Keratinocyte (primary cell): ENCODE results near the gene ELMO3. TPM values are rescaled to one million over a fixed set of nuclear protein-coding genes. Genes with fewer than 3 reads are reported as not detected.

Source experiments
- DNase-seq: peaks from one replicate; pipeline ENCODE4 v3.0.0-alpha.2; 2011; ENCODE audit warnings: low read depth, missing footprints, low spot score
- FAIRE-seq: peaks from 2 replicates; lab custom pipeline; 2011; peaks lifted over from hg19 to GRCh38; lab: Jason Lieb, UNC
- H2AFZ ChIP-seq: 2 replicates; pipeline ENCODE4 v1.6.0; 2012; ENCODE audit warnings: low read length, control low read depth, inconsistent platforms; ENCODE audit not compliant: control insufficient read depth
- H3K27ac ChIP-seq: 2 replicates; pipeline ENCODE4 v1.5.1; 2011; ENCODE audit warnings: low read length; ENCODE audit not compliant: control insufficient read depth, insufficient read depth
- H3K27me3 ChIP-seq: 3 replicates; pipeline ENCODE4 v1.6.0; 2011; ENCODE audit warnings: low read length; ENCODE audit not compliant: control insufficient read depth, insufficient read depth; ENCODE audit errors: extremely low read depth
- H3K36me3 ChIP-seq, 2 experiments: 2 replicates in 1 of 2; 3 replicates in 1 of 2; pipeline ENCODE4 v1.5.1; 2011; ENCODE audit warnings: low read length in 2 of 2, mild to moderate bottlenecking in 1 of 2; ENCODE audit not compliant: control insufficient read depth in 2 of 2, insufficient read depth in 2 of 2; ENCODE audit errors: extremely low read depth in 1 of 2
- H3K4me1 ChIP-seq: 3 replicates; pipeline ENCODE4 v1.5.1; 2011; ENCODE audit warnings: low read length; ENCODE audit not compliant: control insufficient read depth, insufficient read depth; ENCODE audit errors: extremely low read depth
- H3K4me2 ChIP-seq: 3 replicates; pipeline ENCODE4 v1.6.0; 2011; ENCODE audit warnings: low read depth, low read length; ENCODE audit not compliant: control insufficient read depth, insufficient read depth; ENCODE audit errors: extremely low read depth
- H3K4me3 ChIP-seq, 3 experiments: fragments of 200-600 bp in 1 of 3; sonication (generic) in 1 of 3; 2 replicates in 2 of 3; 3 replicates in 1 of 3; pipeline ENCODE4 v1.5.1; 2011 to 2016; ENCODE audit warnings: low read length in 3 of 3, mild to moderate bottlenecking in 3 of 3, control low read depth in 2 of 3, inconsistent platforms in 1 of 3, low read depth in 1 of 3, mixed read lengths in 1 of 3, mixed run types in 1 of 3, moderate library complexity in 1 of 3; ENCODE audit not compliant: control insufficient read depth in 2 of 3, insufficient read depth in 2 of 3; ENCODE audit errors: extremely low read depth in 1 of 3
- H3K79me2 ChIP-seq: 2 replicates; pipeline ENCODE4 v1.6.0; 2012; ENCODE audit warnings: low read length; ENCODE audit not compliant: control insufficient read depth, insufficient read depth
- H3K9ac ChIP-seq: 3 replicates; pipeline ENCODE4 v1.6.0; 2011; ENCODE audit warnings: low read length; ENCODE audit not compliant: control insufficient read depth, insufficient read depth; ENCODE audit errors: extremely low read depth
- H3K9me1 ChIP-seq: 3 replicates; pipeline ENCODE4 v1.6.0; 2011; ENCODE audit warnings: low read length; ENCODE audit not compliant: control insufficient read depth, insufficient read depth; ENCODE audit errors: extremely low read depth
- H3K9me3 ChIP-seq: 2 replicates; pipeline ENCODE4 v1.5.1; 2012; ENCODE audit warnings: low read depth, low read length; ENCODE audit not compliant: control insufficient read depth
- H4K20me1 ChIP-seq: 3 replicates; pipeline ENCODE4 v1.6.0; 2011; ENCODE audit warnings: low read length; ENCODE audit not compliant: control insufficient read depth, insufficient read depth; ENCODE audit errors: extremely low read depth
- CTCF ChIP-seq, 3 experiments: IDR thresholded peaks in 1 of 3; conservative IDR thresholded peaks in 1 of 3; optimal IDR thresholded peaks in 1 of 3; 2 replicates in 2 of 3; 3 replicates in 1 of 3; pipeline versions ENCODE3 to v1.5.1; 2011; ENCODE audit warnings: low read length in 3 of 3, mild to moderate bottlenecking in 3 of 3, moderate library complexity in 2 of 3, control low read depth in 1 of 3, inconsistent platforms in 1 of 3; ENCODE audit not compliant: insufficient read depth in 2 of 3; ENCODE audit errors: extremely low read depth in 1 of 3
- EZH2 ChIP-seq: IDR thresholded peaks from one replicate; pipeline ENCODE4 v1.6.1; 2012; ENCODE audit warnings: inconsistent platforms, mild to moderate bottlenecking, low read length, moderate library complexity
- dilution Hi-C: fragments of 300-500 bp; cut with MboI; formaldehyde crosslinking; loops from one replicate; pipeline ENCODE4 v1.7.0; 2020; ENCODE audit warnings: low sequenced_read_pairs; ENCODE audit not compliant: extremely low pct_ligation_motif_present
- polyA plus RNA-seq, 5 experiments: library from polyadenylated mRNA; depleted of rRNA in 3 of 5; stranded (reverse) in 3 of 5; stranded (forward) in 1 of 5; unstranded in 1 of 5; fragments of >200 nt; gene quantifications; 1 replicate in 1 of 5; 2 replicates in 3 of 5; 3 replicates in 1 of 5; pipeline versions ENCODE4 v1.2.1 to v1.2.3, GENCODE V29; 2011 to 2012; ENCODE audit warnings: missing spikeins in 2 of 5, low read depth in 1 of 5, low replicate concordance in 1 of 5

ELMO3 gene
- polyA plus RNA-seq, 1 donor (not counting 4 experiments of a cell fraction or from before 2014, with no cell fraction given), result 21.0 TPM

- peaks cover 31% of the 10 kb centered on the region for H3K4me1 ChIP-seq
- H2AFZ ChIP-seq, result no peak overlapping the region
- no peaks in the 10 kb centered on the region for H4K20me1 ChIP-seq
- H3K4me3 ChIP-seq, result no peak overlapping the region
- no peak for FAIRE-seq
- H3K4me2 ChIP-seq, result no peak overlapping the region
- TF ChIP-seq CTCF (optimal IDR thresholded peaks at IDR 0.05 in 1 of 3, IDR thresholded peaks at IDR 0.05 in 1 of 3, conservative IDR thresholded peaks at IDR 0.05 in 1 of 3; ENCODE audit: extremely low read depth in 1 of 3, insufficient read depth in 2 of 3, low read length in 3 of 3), result no peak
- TF ChIP-seq EZH2, result no peak
- peaks cover 7% of the 10 kb centered on the region for H3K27me3 ChIP-seq
- no peaks in the 10 kb centered on the region for H3K9me1 ChIP-seq
- H3K9ac ChIP-seq, result no peak overlapping the region
- no peaks in the 10 kb centered on the region for H3K9me3 ChIP-seq
- no peaks in the 10 kb centered on the region for H3K79me2 ChIP-seq
- H3K36me3 ChIP-seq, result no peaks in the 10 kb centered on the region
- dilution Hi-C loops, result no loop called here
- no peak for DNase-seq
- H3K27ac ChIP-seq, result no peak overlapping the region
These were observed 33.5 kb upstream of the ELMO3 start for GRCh38 chr16:67165121-67166078.

DNA sequence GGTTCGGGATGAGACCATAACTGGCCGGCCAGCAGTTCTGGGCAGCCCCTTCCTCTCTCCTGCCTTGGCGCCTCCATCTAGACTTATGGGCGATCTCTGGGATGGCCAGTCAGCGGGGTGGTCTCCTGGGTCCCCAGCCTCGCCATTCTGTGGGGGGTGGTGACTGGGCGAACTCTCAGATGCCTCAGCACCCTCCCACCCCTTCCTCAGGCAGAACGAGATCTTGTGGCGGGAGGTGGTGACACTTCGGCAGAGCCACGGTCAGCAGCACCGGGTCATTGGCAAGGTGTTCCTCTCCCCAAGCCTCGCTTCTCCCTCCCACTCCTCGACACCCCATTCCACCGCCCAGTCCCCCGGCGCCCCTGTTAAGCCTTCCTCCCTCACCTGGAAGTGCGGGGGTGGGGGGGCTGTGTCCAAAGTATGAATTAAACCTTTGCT, 32.8 kb upstream of the ELMO3 start:
- no peaks in the 10 kb centered on the region for H3K9me3 ChIP-seq
- peaks cover 7% of the 10 kb centered on the region for H3K27me3 ChIP-seq
- FAIRE-seq (no peak), DNase-seq (no peak)
- no peaks in the 10 kb centered on the region for H4K20me1 ChIP-seq
- H3K4me2 ChIP-seq, result no peak overlapping the region
- H3K79me2 ChIP-seq, result no peaks in the 10 kb centered on the region
- no peaks in the 10 kb centered on the region for H3K9me1 ChIP-seq
- no peak overlapping the region for H3K9ac ChIP-seq
- H2AFZ ChIP-seq, result no peak overlapping the region
- dilution Hi-C loops, result no loop called here
- no peak overlapping the region for H3K27ac ChIP-seq
- peaks cover 34% of the 10 kb centered on the region for H3K4me1 ChIP-seq
- H3K36me3 ChIP-seq, result no peaks in the 10 kb centered on the region
- H3K4me3 ChIP-seq, result no peak overlapping the region
- no peak for TF ChIP-seq EZH2
- TF ChIP-seq CTCF (optimal IDR thresholded peaks at IDR 0.05 in 1 of 3, IDR thresholded peaks at IDR 0.05 in 1 of 3, conservative IDR thresholded peaks at IDR 0.05 in 1 of 3; ENCODE audit: extremely low read depth in 1 of 3, insufficient read depth in 2 of 3, low read length in 3 of 3), result no peak
